HepG2 (cell line): Measurements from ENCODE around the gene TF. TPM values are rescaled to one million over a fixed set of nuclear protein-coding genes. Genes with fewer than 3 reads are reported as not detected.

Experiments
- ATAC-seq: fragments of 200-7000 bp; cut with Tn5 transposase; 3 replicates; pipeline ENCODE4 v1.9.1; 2020; ENCODE audit warnings: mild to moderate bottlenecking, moderate library complexity
- BruUV-seq: library from RNA; stranded (reverse); fragments of 400-500 nt; replicated peaks from 2 replicates; lab custom pipeline; 2021; lab: Mats Ljungman, UMichigan
- CTCF ChIA-PET: fragments of 300-600 bp; formaldehyde crosslinking; extraction: SDS; loops from one replicate; lab custom pipeline; 2021; ENCODE audit warnings: low total read pairs, inconsistent platforms, low intra/inter-chr PET ratio; lab: Yijun Ruan, JAX
- POLR2A ChIA-PET: fragments of 350-600 bp; sonication (Branson Sonifier 250); formaldehyde crosslinking; loops from one replicate; lab custom pipeline; 2020; ENCODE audit warnings: antibody characterized with exemption, inconsistent platforms; lab: Yijun Ruan, JAX
- DNase-seq: peaks from one replicate; pipeline ENCODE4 v3.0.0-alpha.2; 2015; ENCODE audit warnings: low spot score
- FAIRE-seq: peaks from 3 replicates; lab custom pipeline; 2011; peaks lifted over from hg19 to GRCh38; lab: Jason Lieb, UNC
- H2AFZ ChIP-seq: one replicate; pipeline ENCODE4 v1.6.1; 2011; ENCODE audit warnings: low read length, inconsistent platforms
- H3K27ac ChIP-seq: fragments of 300-600 bp; 3 replicates; pipeline ENCODE4 v1.8.0; 2011; ENCODE audit warnings: mixed run types, mild to moderate bottlenecking, mixed read lengths, low read length, inconsistent platforms; ENCODE audit not compliant: insufficient read depth; ENCODE audit errors: extremely low read length
- H3K27me3 ChIP-seq, 2 experiments: fragments of 200-600 bp in 1 of 2; 2 replicates in 1 of 2; 3 replicates in 1 of 2; pipeline versions ENCODE4 v1.6.0 to v1.8.0; 2011; ENCODE audit warnings: low read length in 2 of 2, mild to moderate bottlenecking in 2 of 2, moderate library complexity in 2 of 2, inconsistent platforms in 1 of 2; ENCODE audit not compliant: insufficient read depth in 2 of 2, control insufficient read depth in 1 of 2
- H3K36me3 ChIP-seq, 2 experiments: fragments of 200-600 bp in 1 of 2; replicated peaks in 1 of 2; 2 replicates in 1 of 2; 3 replicates in 1 of 2; pipeline versions ENCODE4 v1.5.1 to v1.8.0; 2011; ENCODE audit warnings: low read length in 2 of 2, inconsistent platforms in 1 of 2; ENCODE audit not compliant: insufficient read depth in 2 of 2, control insufficient read depth in 1 of 2
- H3K4me1 ChIP-seq: 2 replicates; pipeline ENCODE4 v1.5.1; 2012; ENCODE audit warnings: low read length, inconsistent platforms; ENCODE audit not compliant: insufficient read depth
- H3K4me2 ChIP-seq: 2 replicates; pipeline ENCODE4 v1.6.0; 2011; ENCODE audit warnings: low read depth, low read length, inconsistent platforms
- H3K4me3 ChIP-seq, 3 experiments: fragments of 200-600 bp in 1 of 3; sonication (generic), shearing (Covaris generic) in 1 of 3; replicated peaks in 1 of 3; 2 replicates each; pipeline ENCODE4 v1.5.1; 2011 to 2016; ENCODE audit warnings: low read length in 3 of 3, inconsistent platforms in 2 of 3, low read depth in 2 of 3, mild to moderate bottlenecking in 2 of 3, control low read depth in 1 of 3, mixed read lengths in 1 of 3; ENCODE audit not compliant: insufficient read depth in 1 of 3
- H3K79me2 ChIP-seq: one replicate; pipeline ENCODE4 v1.6.1; 2011; ENCODE audit warnings: low read length, inconsistent platforms; ENCODE audit not compliant: insufficient read depth
- H3K9ac ChIP-seq: 2 replicates; pipeline ENCODE4 v1.6.0; 2011; ENCODE audit warnings: mild to moderate bottlenecking, low read depth, low read length, inconsistent platforms; ENCODE audit not compliant: insufficient read depth
- H3K9me3 ChIP-seq: 2 replicates; pipeline ENCODE4 v1.5.1; 2012; ENCODE audit warnings: mild to moderate bottlenecking, low read length
- H4K20me1 ChIP-seq: 2 replicates; pipeline ENCODE4 v1.6.0; 2011; ENCODE audit warnings: inconsistent platforms, mild to moderate bottlenecking, low read length, moderate library complexity; ENCODE audit not compliant: insufficient read depth
- ZBTB1 ChIP-seq: sonication (generic); formaldehyde crosslinking; IDR thresholded peaks from 2 replicates; pipeline ENCODE4 v1.4.0; 2020; ENCODE audit warnings: missing genetic modification reagents, borderline replicate concordance
- ZNF780A ChIP-seq: sonication (generic); formaldehyde crosslinking; IDR thresholded peaks from 2 replicates; pipeline ENCODE4 v1.8.0; 2022; ENCODE audit warnings: mild to moderate bottlenecking, missing genetic modification reagents, moderate library complexity
- WGBS: methylation state at CpG from one replicate; pipeline ENCODE4 v1.1.6; 2017; ENCODE audit warnings: low lambda C conversion rate; 5-methylcytosine and 5-hydroxymethylcytosine counted together
- in situ Hi-C: cut with HindIII; loops from 2 replicates; pipeline ENCODE4 v1.10.0; 2017; ENCODE audit warnings: low pct_unique_long_range_greater_than_20kb; ENCODE audit not compliant: extremely low pct_ligation_motif_present
- intact Hi-C: fragments of 100-400 bp; cut with micrococcal nuclease; formaldehyde crosslinking; loops from one replicate; pipeline ENCODE4 v1.10.0; 2022; ENCODE audit not compliant: unreplicated experiment
- polyA plus RNA-seq, 8 experiments: library from polyadenylated mRNA; depleted of rRNA in 3 of 8; stranded (reverse) in 7 of 8; unstranded in 1 of 8; fragments of >200 nt; fragmentation: Illumina TruSeq in 4 of 8; extraction: Trizol in 4 of 8; gene quantifications; 2 replicates each; pipeline versions ENCODE4 v1.2.1 to v1.2.3, GENCODE V29; 2011 to 2016; ENCODE audit warnings: low read depth in 4 of 8, missing spikeins in 1 of 8, mixed read lengths in 1 of 8; ENCODE audit not compliant: insufficient read depth in 1 of 8
- total RNA-seq, 5 experiments: library from RNA; depleted of rRNA; stranded (reverse); fragments of >200 nt; fragmentation: Illumina TruSeq; extraction: Trizol; gene quantifications; 2 replicates each; pipeline ENCODE4 v1.2.3, GENCODE V29; 2016; ENCODE audit warnings: low read depth in 1 of 5
- TF ChIP-seq, protein P1 (sequence below): sonication (generic); formaldehyde crosslinking; IDR thresholded peaks from 2 replicates; pipeline ENCODE4 v1.5.1; 2020; ENCODE audit warnings: mild to moderate bottlenecking, missing genetic modification reagents, borderline replicate concordance
- TF ChIP-seq, protein P2 (sequence below): sonication (generic); formaldehyde crosslinking; IDR thresholded peaks from 2 replicates; pipeline ENCODE4 v1.4.0; 2020; ENCODE audit warnings: missing genetic modification reagents, mild to moderate bottlenecking, borderline replicate concordance
- TF ChIP-seq, protein P3 (sequence below): sonication (generic); formaldehyde crosslinking; IDR thresholded peaks from 2 replicates; pipeline ENCODE4 v1.5.1; 2020; ENCODE audit warnings: missing genetic modification reagents, mild to moderate bottlenecking, borderline replicate concordance

Gene TF
- total and polyA plus RNA-seq, 2 of the 13 experiments (the other 11 are each of a cell fraction or from before 2014, with no cell fraction given), result 10,074 to 11,821 TPM

DNA sequence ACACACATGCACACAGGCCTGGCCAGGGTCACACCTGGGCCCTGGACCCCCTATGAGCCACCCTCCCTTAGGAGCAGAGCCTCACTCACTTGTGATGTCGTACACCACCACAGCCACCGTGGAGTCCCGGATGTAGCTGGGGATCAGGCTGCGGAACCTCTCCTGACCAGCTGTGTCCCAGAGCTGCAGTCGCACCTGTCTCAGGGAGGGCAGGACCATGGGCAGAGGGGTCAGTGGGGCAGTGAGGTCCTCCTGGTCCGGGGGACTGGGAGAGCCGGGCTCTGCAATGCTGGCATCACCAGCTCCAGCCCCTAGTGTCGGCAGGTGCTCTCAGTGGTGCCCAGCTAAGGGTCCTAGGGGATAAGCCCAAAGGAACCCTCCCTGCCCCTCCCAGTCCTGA is 95.0 kb downstream of the TF start:
- Histone ChIP-seq H3K4me1 (no peaks in the 10 kb centered on the region), H3K9ac (no peak overlapping the region), H3K79me2 (no peaks in the 10 kb centered on the region), H3K27me3 (peaks cover 9 to 22% of the 10 kb centered on the region in 2 experiments; a peak in 3 of 5 replicates), H4K20me1 (no peaks in the 10 kb centered on the region), H3K4me2 (no peak overlapping the region), H3K9me3 (no peaks in the 10 kb centered on the region), H3K27ac (no peak overlapping the region), H2AFZ (no peak overlapping the region), H3K36me3 (no peaks in the 10 kb centered on the region), H3K4me3 (no peak overlapping the region)
- in situ Hi-C loops, result no loop called here
- 8% methylated on average over 2 of the region's 8 CpGs for WGBS
- TF ChIP-seq, protein P1, sequence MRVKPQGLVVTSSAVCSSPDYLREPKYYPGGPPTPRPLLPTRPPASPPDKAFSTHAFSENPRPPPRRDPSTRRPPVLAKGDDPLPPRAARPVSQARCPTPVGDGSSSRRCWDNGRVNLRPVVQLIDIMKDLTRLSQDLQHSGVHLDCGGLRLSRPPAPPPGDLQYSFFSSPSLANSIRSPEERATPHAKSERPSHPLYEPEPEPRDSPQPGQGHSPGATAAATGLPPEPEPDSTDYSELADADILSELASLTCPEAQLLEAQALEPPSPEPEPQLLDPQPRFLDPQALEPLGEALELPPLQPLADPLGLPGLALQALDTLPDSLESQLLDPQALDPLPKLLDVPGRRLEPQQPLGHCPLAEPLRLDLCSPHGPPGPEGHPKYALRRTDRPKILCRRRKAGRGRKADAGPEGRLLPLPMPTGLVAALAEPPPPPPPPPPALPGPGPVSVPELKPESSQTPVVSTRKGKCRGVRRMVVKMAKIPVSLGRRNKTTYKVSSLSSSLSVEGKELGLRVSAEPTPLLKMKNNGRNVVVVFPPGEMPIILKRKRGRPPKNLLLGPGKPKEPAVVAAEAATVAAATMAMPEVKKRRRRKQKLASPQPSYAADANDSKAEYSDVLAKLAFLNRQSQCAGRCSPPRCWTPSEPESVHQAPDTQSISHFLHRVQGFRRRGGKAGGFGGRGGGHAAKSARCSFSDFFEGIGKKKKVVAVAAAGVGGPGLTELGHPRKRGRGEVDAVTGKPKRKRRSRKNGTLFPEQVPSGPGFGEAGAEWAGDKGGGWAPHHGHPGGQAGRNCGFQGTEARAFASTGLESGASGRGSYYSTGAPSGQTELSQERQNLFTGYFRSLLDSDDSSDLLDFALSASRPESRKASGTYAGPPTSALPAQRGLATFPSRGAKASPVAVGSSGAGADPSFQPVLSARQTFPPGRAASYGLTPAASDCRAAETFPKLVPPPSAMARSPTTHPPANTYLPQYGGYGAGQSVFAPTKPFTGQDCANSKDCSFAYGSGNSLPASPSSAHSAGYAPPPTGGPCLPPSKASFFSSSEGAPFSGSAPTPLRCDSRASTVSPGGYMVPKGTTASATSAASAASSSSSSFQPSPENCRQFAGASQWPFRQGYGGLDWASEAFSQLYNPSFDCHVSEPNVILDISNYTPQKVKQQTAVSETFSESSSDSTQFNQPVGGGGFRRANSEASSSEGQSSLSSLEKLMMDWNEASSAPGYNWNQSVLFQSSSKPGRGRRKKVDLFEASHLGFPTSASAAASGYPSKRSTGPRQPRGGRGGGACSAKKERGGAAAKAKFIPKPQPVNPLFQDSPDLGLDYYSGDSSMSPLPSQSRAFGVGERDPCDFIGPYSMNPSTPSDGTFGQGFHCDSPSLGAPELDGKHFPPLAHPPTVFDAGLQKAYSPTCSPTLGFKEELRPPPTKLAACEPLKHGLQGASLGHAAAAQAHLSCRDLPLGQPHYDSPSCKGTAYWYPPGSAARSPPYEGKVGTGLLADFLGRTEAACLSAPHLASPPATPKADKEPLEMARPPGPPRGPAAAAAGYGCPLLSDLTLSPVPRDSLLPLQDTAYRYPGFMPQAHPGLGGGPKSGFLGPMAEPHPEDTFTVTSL (CRISPR knock-in tag), result no peak
- no peak for TF ChIP-seq ZNF780A (CRISPR knock-in tag)
- TF ChIP-seq, protein P2, sequence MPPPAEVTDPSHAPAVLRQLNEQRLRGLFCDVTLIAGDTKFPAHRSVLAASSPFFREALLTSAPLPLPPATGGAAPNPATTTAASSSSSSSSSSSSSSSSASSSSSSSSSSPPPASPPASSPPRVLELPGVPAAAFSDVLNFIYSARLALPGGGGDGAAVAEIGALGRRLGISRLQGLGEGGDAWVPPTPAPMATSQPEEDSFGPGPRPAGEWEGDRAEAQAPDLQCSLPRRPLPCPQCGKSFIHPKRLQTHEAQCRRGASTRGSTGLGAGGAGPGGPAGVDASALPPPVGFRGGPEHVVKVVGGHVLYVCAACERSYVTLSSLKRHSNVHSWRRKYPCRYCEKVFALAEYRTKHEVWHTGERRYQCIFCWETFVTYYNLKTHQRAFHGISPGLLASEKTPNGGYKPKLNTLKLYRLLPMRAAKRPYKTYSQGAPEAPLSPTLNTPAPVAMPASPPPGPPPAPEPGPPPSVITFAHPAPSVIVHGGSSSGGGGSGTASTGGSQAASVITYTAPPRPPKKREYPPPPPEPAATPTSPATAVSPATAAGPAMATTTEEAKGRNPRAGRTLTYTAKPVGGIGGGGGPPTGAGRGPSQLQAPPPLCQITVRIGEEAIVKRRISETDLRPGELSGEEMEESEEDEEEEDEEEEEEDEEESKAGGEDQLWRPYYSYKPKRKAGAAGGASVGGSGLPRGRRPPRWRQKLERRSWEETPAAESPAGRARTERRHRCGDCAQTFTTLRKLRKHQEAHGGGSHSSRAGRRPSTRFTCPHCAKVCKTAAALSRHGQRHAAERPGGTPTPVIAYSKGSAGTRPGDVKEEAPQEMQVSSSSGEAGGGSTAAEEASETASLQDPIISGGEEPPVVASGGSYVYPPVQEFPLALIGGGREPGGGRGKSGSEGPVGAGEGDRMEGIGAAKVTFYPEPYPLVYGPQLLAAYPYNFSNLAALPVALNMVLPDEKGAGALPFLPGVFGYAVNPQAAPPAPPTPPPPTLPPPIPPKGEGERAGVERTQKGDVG (CRISPR knock-in tag), result no peak
- TF ChIP-seq, protein P3, sequence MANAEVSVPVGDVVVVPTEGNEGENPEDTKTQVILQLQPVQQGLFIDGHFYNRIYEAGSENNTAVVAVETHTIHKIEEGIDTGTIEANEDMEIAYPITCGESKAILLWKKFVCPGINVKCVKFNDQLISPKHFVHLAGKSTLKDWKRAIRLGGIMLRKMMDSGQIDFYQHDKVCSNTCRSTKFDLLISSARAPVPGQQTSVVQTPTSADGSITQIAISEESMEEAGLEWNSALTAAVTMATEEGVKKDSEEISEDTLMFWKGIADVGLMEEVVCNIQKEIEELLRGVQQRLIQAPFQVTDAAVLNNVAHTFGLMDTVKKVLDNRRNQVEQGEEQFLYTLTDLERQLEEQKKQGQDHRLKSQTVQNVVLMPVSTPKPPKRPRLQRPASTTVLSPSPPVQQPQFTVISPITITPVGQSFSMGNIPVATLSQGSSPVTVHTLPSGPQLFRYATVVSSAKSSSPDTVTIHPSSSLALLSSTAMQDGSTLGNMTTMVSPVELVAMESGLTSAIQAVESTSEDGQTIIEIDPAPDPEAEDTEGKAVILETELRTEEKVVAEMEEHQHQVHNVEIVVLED (CRISPR knock-in tag), result no peak
- TF ChIP-seq ZBTB1, result no peak
- CTCF ChIA-PET, result no interaction called here
- FAIRE-seq (no peak), DNase-seq (no peak), ATAC-seq (no peak)
- BruUV-seq, result no TSS peak
- POLR2A ChIA-PET, result no interaction called here
- intact Hi-C loops, result no loop called here
